ENCODE data around the gene ZNF830.
"Not testable (repeated sequence)": the region's sequence is repeated elsewhere in the genome, so short reads cannot be mapped to it uniquely, and the experiment has no call there.

Gene ZNF830, protein sequence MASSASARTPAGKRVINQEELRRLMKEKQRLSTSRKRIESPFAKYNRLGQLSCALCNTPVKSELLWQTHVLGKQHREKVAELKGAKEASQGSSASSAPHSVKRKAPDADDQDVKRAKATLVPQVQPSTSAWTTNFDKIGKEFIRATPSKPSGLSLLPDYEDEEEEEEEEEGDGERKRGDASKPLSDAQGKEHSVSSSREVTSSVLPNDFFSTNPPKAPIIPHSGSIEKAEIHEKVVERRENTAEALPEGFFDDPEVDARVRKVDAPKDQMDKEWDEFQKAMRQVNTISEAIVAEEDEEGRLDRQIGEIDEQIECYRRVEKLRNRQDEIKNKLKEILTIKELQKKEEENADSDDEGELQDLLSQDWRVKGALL

DNA sequence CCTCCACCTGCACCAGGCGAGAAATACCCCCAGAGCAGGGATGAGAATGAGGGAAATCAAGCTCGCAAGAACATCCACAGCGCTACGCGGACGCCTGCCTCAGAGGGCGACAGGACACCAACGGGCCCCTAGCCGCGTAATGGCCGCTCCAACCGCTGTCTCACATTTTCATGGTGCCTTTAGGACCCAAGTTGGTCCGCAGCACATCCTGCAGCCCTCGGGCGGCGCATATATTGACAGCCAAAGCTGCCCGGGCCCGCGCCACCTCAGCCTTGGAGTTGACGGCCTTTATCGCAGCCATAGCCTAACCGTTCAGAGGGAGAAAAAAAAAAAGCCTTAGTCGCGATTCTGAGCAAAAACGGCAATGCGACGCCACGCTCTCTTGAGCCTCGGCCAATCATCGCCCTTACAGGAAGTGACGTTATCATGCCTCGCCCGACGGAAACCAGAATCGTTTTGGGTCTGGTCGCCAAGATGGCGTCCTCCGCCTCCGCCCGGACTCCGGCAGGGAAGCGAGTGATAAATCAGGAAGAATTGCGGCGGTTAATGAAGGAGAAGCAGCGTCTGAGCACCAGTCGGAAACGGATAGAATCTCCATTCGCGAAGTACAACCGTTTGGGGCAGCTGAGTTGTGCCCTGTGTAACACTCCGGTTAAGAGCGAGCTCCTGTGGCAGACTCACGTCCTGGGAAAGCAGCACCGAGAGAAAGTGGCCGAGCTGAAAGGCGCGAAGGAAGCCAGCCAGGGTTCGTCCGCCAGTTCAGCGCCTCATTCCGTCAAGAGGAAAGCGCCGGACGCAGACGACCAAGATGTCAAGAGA is at the start of gene ZNF830, which contains the start of gene CCT6B:
Gene ZNF830 (plus strand): TSS at position 448 of the 819 bp plus-strand sequence. CDS start 27 bp downstream, at position 475.
Gene CCT6B (minus strand): TSS at position 368 of the 819 bp plus-strand sequence. CDS start 67 bp downstream, at position 301.
- Mint-ChIP-seq H3K36me3 (ENCODE audit: low read depth) (peaks cover 23% of the 10 kb centered on the region), H3K4me3 (peak within 1 kb of the TSS; percentile 99), H3K4me1 (ENCODE audit: low read depth) (peaks cover 16% of the 10 kb centered on the region), H3K9me3 (peaks cover 7% of the 10 kb centered on the region), H3K27ac (peak within 1 kb of the TSS; percentile 99), H3K27me3 (ENCODE audit: low read depth) (peaks cover under 1% of the 10 kb centered on the region)

DNA sequence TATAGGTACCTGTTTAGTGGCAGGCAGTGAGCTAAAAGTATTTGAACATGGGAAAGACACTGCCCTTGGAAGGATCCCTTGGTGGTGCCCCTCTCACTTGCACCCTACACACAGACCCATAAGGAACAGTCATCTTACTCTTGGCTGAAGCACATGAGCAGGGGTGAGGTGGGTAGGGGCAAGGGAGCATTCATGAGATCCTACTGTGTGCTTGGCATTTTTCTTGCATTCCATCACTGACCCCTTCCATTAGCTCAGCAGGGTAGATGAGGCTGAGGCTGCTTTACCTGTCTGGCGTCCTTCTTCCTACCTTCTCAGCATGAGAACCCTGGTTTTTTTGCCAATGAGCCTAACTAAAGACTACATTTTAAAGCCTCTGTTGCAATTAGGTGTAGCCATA is 48.3 kb upstream of the ZNF830 start:
- Mint-ChIP-seq H3K4me3 (no peak overlapping the region), H3K27ac (no peak overlapping the region)

DNA sequence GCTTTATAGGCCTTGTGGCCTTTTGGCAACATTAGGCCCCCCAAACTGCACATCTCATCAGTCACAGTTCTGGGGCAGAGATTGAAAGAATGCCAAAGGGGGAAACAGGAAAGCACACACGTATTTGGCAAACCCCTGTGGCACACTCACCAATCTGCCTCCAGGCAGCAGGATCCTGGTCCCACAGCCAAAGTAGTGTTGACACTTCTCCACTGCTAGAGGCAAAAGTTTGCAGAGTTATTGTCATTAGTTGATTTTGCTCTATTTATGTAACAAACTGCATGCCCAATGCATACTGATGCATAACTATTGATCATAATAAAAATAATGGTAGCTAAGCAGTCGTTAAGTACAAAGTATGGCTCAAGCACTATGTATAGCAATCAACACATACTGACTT is 45.2 kb upstream of the ZNF830 start:
- H3K27ac Mint-ChIP-seq = no peak overlapping the region
- H3K4me3 Mint-ChIP-seq = no peak overlapping the region
- no peaks in the 10 kb centered on the region for H3K9me3 Mint-ChIP-seq
- no peaks in the 10 kb centered on the region for H3K4me1 Mint-ChIP-seq (ENCODE audit: low read depth)
- H3K27me3 Mint-ChIP-seq (ENCODE audit: low read depth) = peaks cover 25% of the 10 kb centered on the region
- H3K36me3 Mint-ChIP-seq (ENCODE audit: low read depth) = no peaks in the 10 kb centered on the region

More for the DNA sequence above, 48.3 kb upstream of the ZNF830 start:
- no peaks in the 10 kb centered on the region for H3K9me3 Mint-ChIP-seq
- H3K36me3 Mint-ChIP-seq (ENCODE audit: low read depth) = no peaks in the 10 kb centered on the region
- peaks cover 14% of the 10 kb centered on the region for H3K27me3 Mint-ChIP-seq (ENCODE audit: low read depth)
- H3K4me1 Mint-ChIP-seq (ENCODE audit: low read depth) = no peaks in the 10 kb centered on the region

DNA sequence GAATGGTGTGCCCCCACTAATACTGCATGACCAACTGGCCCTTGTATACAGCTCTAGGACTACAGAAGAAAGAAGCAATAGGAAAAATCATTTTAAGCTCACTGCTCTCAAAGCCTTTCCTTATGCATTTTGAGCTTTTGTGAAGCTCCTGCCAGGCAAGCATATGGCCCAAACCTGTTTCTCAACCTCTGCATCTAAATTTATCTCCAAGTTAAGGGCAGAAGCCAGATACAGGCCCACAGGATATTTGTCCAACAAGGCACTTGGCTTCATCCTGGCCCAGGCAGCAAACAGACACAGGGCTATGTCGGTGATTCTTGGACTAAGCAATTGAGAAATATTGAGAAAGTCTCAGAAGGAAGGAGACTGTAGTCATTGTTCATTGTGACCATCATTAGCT is 44.0 kb upstream of the ZNF830 start:
- H3K36me3 Mint-ChIP-seq (ENCODE audit: low read depth) = no peaks in the 10 kb centered on the region
- H3K27ac Mint-ChIP-seq = no peak overlapping the region
- H3K9me3 Mint-ChIP-seq = no peaks in the 10 kb centered on the region
- H3K27me3 Mint-ChIP-seq (ENCODE audit: low read depth) = peaks cover 19% of the 10 kb centered on the region
- no peak overlapping the region for H3K4me3 Mint-ChIP-seq
- H3K4me1 Mint-ChIP-seq (ENCODE audit: low read depth) = no peaks in the 10 kb centered on the region

DNA sequence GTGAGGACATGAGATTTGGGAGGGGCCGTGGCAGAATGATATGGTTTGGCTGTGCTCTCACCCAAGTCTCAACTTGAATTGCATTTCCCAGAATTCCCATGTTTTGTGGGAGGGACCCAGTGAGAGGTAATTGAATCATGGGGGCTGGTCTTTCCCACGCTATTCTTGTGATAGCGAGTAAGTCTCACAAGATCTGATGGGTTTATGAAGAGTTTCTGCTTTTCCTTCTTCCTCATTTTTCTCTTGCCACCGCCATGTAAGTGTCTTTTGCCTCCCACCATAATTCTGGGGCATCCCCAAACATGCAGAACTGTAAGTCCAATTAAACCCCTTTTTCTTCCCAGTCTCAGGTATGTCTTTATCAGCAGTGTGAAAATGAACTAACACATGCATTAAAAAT is 40.7 kb upstream of the ZNF830 start:
- H3K4me1 Mint-ChIP-seq (ENCODE audit: low read depth) = no peaks in the 10 kb centered on the region
- peaks cover 13% of the 10 kb centered on the region for H3K27me3 Mint-ChIP-seq (ENCODE audit: low read depth)
- H3K4me3 Mint-ChIP-seq = no peak overlapping the region
- H3K27ac Mint-ChIP-seq = no peak overlapping the region
- H3K9me3 Mint-ChIP-seq = no peaks in the 10 kb centered on the region
- no peaks in the 10 kb centered on the region for H3K36me3 Mint-ChIP-seq (ENCODE audit: low read depth)

DNA sequence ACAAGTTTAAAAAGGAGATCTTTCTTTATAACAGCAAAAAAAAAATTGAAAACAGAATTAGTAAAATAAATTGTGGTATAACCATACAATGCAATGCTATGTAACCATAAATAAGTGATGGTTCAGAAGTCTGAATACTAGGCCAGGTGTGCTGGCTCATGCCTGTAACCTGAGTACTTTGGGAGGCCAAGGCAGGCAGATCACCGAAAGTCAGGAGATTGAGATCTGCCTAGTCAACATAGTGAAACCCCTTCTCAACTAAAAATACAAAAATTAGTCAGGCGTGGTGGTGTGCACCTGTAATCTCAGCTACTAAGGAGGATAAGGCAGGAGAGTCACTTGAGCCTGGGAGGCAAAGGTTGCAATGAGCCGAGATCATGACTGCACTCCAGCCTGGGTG is 34.7 kb upstream of the ZNF830 start:
- Mint-ChIP-seq H3K9me3 (no peaks in the 10 kb centered on the region), H3K27ac (no peak overlapping the region)

DNA sequence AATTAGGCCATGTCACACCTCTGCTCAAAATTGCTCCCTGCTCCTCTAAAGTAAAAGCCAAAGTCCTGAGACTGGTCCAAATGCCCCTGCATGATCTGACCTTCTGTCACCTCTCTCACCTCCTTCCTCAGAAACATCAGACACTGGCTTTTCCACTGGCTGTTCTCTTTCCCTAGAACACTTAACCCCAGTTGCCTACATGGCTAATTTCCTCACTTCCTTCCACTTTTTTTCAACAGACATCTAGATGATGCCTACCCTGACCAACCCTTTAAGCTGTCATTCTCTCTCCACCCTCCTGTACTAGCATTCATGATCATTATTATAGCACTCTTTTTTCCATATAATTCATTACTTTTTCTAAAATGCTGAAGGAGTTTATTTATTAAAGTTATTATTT is 31.1 kb upstream of the ZNF830 start:
- H3K36me3 Mint-ChIP-seq (ENCODE audit: low read depth) = no peaks in the 10 kb centered on the region
- H3K4me3 Mint-ChIP-seq = no peak overlapping the region
- no peaks in the 10 kb centered on the region for H3K9me3 Mint-ChIP-seq
- no peaks in the 10 kb centered on the region for H3K4me1 Mint-ChIP-seq (ENCODE audit: low read depth)
- no peak overlapping the region for H3K27ac Mint-ChIP-seq
- H3K27me3 Mint-ChIP-seq (ENCODE audit: low read depth) = peaks cover 20% of the 10 kb centered on the region

More for the DNA sequence above, 34.7 kb upstream of the ZNF830 start:
- Mint-ChIP-seq H3K4me1 (ENCODE audit: low read depth) (no peaks in the 10 kb centered on the region), H3K27me3 (ENCODE audit: low read depth) (peaks cover 4% of the 10 kb centered on the region), H3K36me3 (ENCODE audit: low read depth) (no peaks in the 10 kb centered on the region), H3K4me3 (no peak overlapping the region)

DNA sequence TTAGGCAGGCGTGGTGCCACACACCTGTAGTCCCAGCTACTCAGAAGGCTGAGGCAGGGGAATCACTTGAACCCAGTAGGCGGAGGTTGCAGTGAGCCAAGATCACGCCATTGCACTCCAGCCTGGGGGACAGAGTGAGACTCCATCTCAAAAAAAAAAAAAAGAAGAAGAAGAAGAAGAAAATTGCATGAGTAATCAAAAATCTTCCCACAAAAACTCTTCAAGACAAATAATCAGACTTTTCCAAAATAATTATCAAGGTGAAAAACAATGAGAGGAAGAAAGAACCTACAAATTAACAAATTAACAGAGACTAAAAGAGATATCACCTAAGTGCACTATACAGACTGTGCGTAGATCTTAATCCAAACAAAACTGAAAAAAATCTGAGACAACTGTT is 10.6 kb upstream of the ZNF830 start:
- not testable (repeated sequence) for H3K4me1 Mint-ChIP-seq (ENCODE audit: low read depth); H3K27ac Mint-ChIP-seq; H3K4me3 Mint-ChIP-seq; H3K36me3 Mint-ChIP-seq (ENCODE audit: low read depth); H3K9me3 Mint-ChIP-seq
- peaks cover 11% of the 10 kb centered on the region for H3K27me3 Mint-ChIP-seq (ENCODE audit: low read depth)

DNA sequence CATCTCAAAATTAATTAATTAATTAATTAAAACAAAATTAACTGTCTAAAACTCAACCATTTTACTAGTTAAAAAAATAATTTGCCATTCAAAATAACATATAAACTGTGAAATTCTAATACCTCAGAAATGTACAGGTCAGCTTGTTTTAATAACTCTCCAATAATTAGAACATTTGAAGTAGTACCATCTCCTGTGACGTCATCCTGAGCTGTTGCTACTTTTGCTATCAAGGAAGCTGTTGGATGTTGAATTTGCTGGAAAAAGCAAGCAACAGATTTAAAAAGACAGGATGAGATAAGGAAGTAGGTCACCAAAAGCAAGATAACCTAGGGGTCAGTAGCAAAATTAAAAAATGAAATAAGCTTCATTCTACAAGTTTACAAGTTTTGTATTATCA is 2.9 kb upstream of the ZNF830 start:
- Mint-ChIP-seq H3K4me1 (ENCODE audit: low read depth) (peaks cover 14% of the 10 kb centered on the region), H3K36me3 (ENCODE audit: low read depth) (peaks cover 13% of the 10 kb centered on the region), H3K9me3 (peaks cover 7% of the 10 kb centered on the region), H3K27ac (no peak overlapping the region), H3K27me3 (ENCODE audit: low read depth) (peaks cover 6% of the 10 kb centered on the region), H3K4me3 (no peak overlapping the region)

DNA sequence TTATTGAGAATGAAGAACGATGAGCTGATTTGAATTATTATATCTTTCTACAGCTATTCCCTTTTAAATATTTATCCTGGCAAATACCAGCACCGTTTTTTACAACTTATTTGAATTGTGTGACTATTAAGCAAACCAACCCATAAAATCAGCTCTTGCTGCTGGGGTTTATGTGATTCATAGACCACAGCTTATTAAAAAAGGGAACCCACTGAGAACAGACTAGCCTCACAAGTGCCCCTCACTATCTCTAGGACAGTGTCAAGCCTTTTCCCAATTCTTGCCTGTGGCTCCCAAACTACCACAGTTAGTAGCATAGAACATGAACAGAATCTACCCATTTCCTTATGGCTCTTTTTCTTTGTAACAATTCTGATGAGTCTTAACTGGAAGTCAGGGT is 12.8 kb downstream of the ZNF830 start:
- peaks cover 10% of the 10 kb centered on the region for H3K4me1 Mint-ChIP-seq (ENCODE audit: low read depth)
- H3K36me3 Mint-ChIP-seq (ENCODE audit: low read depth) = peaks cover 3% of the 10 kb centered on the region
- no peaks in the 10 kb centered on the region for H3K9me3 Mint-ChIP-seq
- H3K4me3 Mint-ChIP-seq = no peak overlapping the region
- H3K27me3 Mint-ChIP-seq (ENCODE audit: low read depth) = no peaks in the 10 kb centered on the region
- no peak overlapping the region for H3K27ac Mint-ChIP-seq

DNA sequence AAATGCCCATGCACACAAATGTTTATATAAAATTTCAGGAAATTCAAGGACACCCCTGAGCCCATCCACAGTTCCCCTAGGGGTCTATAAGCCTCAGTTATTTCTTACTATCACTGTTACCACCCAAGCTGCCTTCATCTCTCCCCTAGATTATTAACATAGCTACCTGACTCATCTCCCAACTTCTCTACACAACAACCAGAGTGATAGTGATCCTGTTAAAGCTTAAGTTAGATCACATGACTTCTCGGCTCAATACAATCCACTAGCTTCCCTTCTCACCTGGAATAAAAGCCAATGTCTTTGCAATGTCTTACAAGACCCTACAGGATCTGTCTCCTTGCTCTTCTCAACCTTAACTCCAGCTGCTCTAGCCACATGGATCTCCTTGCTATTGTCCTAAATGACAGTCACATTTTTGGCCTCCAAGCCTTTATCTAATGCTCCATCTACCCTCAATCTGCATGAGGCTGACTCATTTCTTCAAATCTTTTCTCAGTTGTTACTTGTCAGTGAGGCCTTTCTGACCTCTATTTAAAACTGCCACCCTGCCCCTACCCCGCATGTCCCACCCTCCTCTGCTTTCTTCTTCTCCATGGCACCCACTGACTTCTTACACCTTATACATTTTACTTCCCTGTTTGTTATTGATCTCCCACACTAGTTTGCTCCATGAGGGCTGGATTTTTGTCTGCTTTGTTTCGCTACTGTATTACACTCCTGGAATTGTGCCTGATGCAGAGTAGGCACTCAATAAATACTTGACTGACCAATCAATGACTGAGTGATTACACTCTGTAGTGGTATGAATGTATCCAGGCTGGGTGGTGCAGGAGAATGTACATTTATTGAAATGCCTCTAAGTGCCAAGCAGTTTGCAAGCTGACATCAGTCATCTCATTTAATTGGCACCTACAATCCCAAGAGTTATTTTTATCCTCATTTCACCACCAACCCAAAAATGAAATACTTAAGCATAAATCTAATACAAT is 13.8 kb downstream of the ZNF830 start:
- no peak overlapping the region for H3K4me3 Mint-ChIP-seq
- H3K4me1 Mint-ChIP-seq (ENCODE audit: low read depth) = peaks cover 17% of the 10 kb centered on the region
- H3K27ac Mint-ChIP-seq = no peak overlapping the region
- H3K36me3 Mint-ChIP-seq (ENCODE audit: low read depth) = no peaks in the 10 kb centered on the region
- H3K27me3 Mint-ChIP-seq (ENCODE audit: low read depth) = no peaks in the 10 kb centered on the region
- H3K9me3 Mint-ChIP-seq = no peaks in the 10 kb centered on the region

DNA sequence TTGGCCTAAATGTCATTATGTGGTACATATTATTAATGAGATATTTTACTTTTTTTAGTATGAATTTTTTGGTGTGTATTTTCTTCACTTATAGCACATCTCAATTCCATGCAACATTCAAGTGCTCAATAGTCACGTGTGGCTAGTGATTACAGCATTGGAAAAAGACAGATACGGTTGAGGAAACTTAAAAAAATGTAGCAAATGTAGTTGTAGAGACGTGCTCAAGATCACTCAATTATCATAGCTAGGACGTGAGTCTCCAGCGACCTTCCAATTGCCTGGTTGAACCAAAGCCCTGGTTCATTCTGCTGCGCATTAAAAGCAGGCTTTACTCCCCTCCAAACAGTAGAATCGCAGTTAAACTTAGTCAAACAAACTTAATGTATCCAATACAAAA is 17.8 kb downstream of the ZNF830 start:
- no peaks in the 10 kb centered on the region for H3K9me3 Mint-ChIP-seq
- H3K27me3 Mint-ChIP-seq (ENCODE audit: low read depth) = no peaks in the 10 kb centered on the region
- H3K36me3 Mint-ChIP-seq (ENCODE audit: low read depth) = peaks cover 10% of the 10 kb centered on the region
- H3K4me1 Mint-ChIP-seq (ENCODE audit: low read depth) = peaks cover 36% of the 10 kb centered on the region
- H3K4me3 Mint-ChIP-seq = peak overlapping the region; percentile 18
- H3K27ac Mint-ChIP-seq = no peak overlapping the region

DNA sequence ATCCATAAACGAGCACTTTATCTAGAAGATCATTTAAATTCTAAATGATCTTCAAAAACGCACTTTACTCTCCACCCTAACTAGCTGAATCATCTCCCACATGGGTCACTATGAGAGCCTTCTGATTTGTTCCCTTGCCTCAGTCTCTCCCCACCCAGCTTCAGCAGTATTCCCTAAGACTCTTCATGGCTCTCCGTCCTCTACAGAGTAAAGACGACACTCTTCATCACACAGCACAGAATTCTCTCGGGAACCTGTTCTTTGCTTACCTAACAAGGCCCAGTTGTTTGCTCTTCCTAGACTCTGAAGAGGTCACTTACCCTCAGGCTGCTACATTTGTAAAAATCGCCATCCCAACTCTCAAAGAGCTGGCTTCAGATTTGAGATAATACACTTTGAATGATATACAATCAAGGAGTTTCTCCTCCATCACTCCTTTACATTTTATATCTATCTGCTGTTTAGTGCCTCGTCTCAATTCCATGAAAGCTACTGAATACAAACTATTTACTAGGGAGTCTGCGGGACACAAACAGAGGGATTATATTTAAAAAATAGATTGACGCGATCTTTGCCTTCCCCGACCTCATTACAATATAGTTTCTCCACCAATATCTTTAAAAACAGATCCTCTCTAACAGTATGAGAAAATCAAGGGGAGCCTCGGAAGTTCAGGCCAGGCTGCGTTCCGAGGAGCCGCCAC is 18.5 kb downstream of the ZNF830 start:
- Mint-ChIP-seq H3K4me1 (ENCODE audit: low read depth) (peaks cover 37% of the 10 kb centered on the region), H3K27me3 (ENCODE audit: low read depth) (no peaks in the 10 kb centered on the region), H3K9me3 (no peaks in the 10 kb centered on the region), H3K27ac (peak overlapping the region; percentile 95), H3K36me3 (ENCODE audit: low read depth) (peaks cover 15% of the 10 kb centered on the region), H3K4me3 (peak overlapping the region; percentile 93)

DNA sequence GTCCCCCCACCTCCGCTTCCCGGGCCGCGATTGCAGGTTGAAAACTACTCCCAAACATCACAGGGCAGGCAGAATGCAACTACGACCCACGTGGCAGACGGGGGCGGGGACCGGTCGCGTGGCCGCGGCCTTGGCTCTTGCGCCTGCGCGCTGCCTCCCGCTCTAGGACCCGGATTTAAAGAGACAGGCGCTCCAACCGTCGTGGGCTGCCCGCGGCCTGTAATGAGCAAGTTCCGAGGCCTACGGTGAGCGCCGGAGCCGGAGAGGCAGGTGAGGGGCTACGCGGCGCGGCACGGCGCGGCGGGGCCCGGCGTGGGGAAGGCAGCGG is 19.0 kb downstream of the ZNF830 start, which contains the start of gene LIG3:
Gene LIG3 (plus strand): TSS at position 160 of the 328 bp plus-strand sequence. CDS start 2,494 bp downstream, outside the sequence.
- peak within 1 kb of the TSS; percentile 95 for H3K27ac Mint-ChIP-seq
- H3K4me3 Mint-ChIP-seq = peak within 1 kb of the TSS; percentile 93
- H3K4me1 Mint-ChIP-seq (ENCODE audit: low read depth) = peaks cover 36% of the 10 kb centered on the region

More for the DNA sequence above, 19.0 kb downstream of the ZNF830 start, which contains the start of gene LIG3:
- Mint-ChIP-seq H3K27me3 (ENCODE audit: low read depth) (no peaks in the 10 kb centered on the region), H3K36me3 (ENCODE audit: low read depth) (peaks cover 18% of the 10 kb centered on the region), H3K9me3 (no peaks in the 10 kb centered on the region)

All from T-helper 1 cell treated with Interleukin-12 subunit alpha and Interleukin-12 subunit beta and Interleukin-4 antibody, amounts not matched to agents 30 μg/mL and 1 μg/mL, for 36 hours (primary cell).